Hematopoietic multipotent progenitor cell treated with erythropoietin and hydrocortisone succinate and interleukin-3 and kit ligand, for 4 days (in vitro differentiated cells): Measurements from ENCODE around the gene CLASP1.
A peak's percentile ranks its signal among the peaks of the same experiment; 100 is the strongest.
"Not testable (repeated sequence)": the region's sequence is repeated elsewhere in the genome, so short reads cannot be mapped to it uniquely, and the experiment has no call there.

Source experiments
- DNase-seq: peaks from one replicate; pipeline ENCODE4 v3.0.0-alpha.2; 2015

The CLASP1 gene

GRCh38 chr2:121659933-121660332 is 10.7 kb upstream of the CLASP1 start:
- no peak for DNase-seq

DNA sequence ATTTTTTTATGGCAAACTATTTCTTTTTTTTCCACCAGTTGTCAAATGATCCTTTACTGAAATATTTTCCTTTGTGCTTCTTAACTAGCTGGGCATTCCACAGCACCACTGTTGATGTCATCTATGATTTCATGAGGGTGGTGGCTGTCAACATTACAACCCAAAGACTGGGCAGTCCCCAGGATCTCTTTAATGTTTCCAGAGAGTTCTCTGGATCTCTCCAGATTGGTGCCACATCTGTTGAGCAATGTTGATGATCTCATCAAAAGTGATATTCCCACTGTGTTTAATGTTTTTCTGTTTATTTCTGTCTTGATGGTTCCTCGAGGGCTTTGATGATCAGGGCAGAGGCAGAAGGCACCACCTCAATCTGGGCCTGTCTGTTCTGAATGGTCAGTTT is 9.1 kb upstream of the CLASP1 start:
- not testable (repeated sequence) for DNase-seq

GRCh38 chr2:121653035-121653434 is 3.8 kb upstream of the CLASP1 start:
- DNase-seq = no peak

DNA sequence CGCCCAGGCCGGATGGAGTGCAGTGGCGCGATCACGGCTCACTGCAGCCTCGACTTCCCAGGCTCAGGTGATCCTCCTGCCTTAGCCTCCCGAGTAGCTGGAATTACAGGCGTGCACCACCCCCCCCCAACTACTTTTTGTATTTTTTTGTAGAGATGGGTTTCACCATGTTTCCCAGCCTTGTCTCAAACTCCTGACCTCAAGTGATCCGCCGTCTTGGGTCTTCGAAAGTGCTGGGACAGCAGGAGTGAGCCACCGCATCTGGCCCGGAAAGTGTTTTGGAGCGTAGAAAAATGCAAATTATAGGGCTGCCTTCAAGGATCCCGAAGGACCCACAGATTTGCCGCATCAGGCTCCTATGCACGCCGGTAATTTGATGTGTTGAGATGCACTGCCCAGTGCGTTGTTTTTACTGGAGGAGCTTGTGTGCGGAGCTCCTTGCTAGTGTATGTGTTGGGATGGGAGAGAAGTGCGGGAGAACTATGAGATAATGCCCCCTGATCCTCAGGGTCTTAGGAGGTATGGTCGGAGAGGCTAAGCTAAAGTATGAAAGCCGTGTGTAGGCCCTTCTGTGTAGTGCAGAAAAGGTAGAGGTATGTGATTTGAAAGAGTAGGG is 1.2 kb upstream of the CLASP1 start:
- peak; percentile 35 for DNase-seq

DNA sequence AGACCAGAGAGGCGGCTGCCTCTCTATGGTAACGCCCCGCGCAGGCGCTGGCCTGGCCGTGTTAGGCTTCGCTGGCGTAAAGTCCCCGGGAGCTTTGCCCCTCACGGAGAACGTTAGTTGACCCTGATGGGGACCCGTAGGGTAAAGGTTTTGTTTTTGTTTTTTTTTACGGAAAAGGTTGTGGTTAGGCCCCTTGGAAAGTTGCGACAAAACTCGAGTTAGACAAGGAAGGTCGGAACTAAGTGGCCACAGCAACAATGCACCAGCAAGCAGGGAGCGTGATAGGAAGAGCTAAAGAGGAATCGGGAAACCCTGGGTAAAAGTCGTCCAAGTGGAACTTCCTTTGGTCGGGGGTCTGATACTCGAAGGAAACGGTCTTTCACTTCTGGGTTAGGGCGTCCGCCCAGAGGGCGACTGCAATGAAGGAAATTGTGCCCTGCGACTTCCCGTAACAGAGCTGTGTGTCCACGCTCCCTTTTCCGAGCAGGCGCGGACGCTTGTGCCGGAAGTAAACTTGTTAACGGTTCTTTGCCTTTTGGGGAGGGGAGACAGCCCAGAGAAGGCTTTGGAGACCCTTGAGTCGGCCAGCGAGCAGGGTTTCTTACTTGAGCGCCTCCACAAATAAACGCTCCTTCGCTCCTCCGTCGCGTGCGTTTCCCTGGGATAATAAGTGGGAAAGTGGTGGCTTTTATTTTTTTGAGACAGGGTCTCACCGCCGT is 493 bp upstream of the CLASP1 start:
- DNase-seq = peak; percentile 99

GRCh38 chr2:121648206-121649148 is 785 bp downstream of the CLASP1 start:
- DNase-seq = peak; percentile 68

GRCh38 chr2:121647396-121647795 is 1.9 kb downstream of the CLASP1 start:
- no peak for DNase-seq

DNA sequence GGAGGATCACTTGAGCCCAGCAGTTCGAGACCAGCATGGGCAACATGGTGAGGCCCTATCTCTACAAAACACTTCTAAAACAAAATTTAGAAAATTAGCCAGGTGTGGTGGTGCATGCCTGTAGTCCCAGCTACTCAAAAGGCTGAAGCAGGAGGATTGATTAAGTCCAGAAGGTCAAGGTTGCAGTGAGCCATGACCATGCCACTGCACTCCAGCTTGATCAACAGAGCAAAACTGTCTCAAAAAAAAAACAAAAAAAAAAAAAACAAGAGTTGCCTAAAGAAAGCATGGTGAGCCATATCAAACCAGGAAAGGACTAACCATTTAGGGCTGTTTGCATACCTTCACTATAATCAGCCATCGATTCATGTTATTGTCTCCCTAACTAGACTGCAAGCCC is 4.5 kb downstream of the CLASP1 start:
- no peak for DNase-seq

DNA sequence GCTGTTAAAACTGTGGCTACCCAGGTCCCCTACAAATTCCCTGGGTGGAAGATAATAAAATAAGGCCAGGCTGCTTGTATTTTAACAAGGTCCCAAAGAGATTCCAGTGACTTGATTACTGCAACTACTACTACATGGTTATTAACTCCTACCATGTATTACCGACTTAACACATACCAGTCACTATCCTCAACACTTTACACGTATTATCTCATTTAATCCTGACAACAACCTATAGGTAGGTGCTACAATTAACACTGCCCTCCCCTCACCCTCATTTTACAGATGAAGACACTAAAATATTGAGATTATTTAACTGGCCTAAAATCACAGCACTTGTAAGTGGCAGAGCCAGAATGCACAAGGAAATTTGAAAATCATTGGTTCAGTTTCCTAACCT is 5.4 kb downstream of the CLASP1 start:
- DNase-seq = no peak

GRCh38 chr2:121640380-121641316 is 8.6 kb downstream of the CLASP1 start:
- DNase-seq = no peak

GRCh38 chr2:121639846-121640245 is 9.4 kb downstream of the CLASP1 start:
- DNase-seq = not testable (repeated sequence)

DNA sequence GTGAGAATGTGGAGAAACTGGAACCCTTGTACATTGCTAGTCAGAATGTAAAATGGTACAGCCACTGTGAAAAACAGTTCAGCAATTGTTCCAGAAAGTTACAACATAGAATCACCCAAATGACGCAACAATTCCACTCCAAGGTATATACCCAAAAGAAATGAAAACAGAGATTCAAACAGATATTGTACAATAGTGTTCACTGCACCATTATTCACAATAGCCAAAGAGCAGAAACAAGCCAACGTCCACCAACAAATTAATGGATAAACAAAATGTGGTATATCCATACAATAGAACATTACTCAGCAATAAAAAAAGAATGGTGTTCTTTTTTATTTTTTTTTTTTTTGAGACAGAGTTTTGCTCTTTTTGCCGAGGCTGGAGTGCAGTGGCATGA is 10.9 kb downstream of the CLASP1 start:
- no peak for DNase-seq

- peak; percentile 27 for DNase-seq
Observed at GRCh38 chr2:121635371-121635770, 13.9 kb downstream of the CLASP1 start.

DNA sequence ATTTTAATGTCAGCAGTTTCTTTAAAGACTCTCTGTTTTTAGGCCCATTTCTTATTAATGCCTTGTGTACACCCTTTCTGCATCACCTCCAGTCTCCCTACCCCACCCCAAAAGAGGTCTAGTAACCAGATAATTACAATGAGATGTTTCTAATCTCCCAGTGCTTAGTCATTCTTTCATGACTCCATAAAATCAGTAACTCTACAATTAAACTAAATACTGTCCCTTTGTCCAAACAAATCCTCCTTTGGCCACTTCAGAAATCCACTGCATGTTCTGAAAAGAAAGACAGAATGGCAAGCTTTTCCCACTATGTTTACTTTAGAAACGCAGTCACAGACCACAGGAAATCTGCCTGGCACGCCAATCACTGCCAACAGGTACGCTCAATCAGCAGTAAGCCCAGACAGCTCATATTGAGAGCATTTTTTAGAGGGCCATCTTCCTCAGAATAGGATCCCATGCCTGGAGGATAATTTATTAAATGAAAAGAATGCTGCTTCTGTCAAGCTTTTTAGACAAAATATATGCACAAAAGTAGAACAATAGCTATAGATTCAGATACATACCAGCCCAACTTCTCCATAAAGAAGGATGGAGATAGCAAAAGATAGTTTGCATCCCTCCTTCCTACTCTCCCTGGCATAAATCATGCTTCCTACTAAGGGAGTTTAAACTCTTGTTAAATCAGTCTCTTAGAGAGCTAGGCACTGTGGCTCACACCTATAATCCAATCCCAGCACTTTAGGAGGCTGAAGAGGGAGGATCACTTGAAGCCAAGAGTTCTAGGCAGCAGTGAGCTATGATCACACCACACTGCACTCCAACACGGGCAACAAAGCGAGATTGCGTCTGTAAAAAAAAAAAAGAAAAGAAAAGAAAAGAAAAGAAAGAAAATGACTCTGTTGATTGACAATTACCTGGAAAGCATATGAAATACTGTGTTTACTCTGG is 14.6 kb downstream of the CLASP1 start:
- DNase-seq = no peak

GRCh38 chr2:121633463-121633862 is 15.8 kb downstream of the CLASP1 start:
- DNase-seq = peak; percentile 12

- DNase-seq = peak; percentile 78
Observed at GRCh38 chr2:121627525-121628050, 21.7 kb downstream of the CLASP1 start.

DNA sequence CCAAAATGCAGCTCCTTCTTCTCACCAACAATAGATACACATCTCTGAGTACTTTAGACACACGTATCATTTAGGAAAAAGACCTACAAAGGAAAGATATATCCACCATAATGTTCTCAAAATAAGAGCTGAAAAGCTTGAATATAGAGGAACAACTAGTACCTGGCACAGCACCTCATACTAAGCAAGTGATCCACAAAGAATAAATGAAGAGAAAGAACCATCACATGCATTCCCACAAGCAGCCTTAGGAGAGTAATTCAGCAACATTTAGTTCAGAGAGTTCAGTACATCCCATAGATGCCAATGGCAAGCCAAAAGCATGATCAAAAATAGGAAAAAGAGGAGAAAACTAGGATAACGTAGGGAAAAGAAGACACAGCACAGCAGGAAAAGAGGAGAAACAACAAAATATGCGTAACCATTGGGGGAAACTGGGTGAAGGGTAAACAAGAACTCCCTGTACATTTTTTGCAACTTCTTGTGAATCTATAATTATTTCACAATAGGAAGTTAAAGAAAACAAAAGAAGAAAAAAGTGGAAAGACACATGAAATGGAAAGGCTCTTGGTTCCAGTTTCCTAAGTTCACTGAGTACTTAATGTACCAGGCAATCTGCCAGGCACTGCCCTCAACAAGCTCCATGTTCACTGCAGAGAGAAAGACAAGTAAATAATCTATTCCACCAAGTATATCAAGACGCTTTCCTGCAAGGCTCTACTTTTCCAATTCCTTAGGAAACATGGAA is 22.3 kb downstream of the CLASP1 start:
- DNase-seq = peak; percentile 53

- DNase-seq = no peak
Observed at GRCh38 chr2:121625953-121626352, 23.3 kb downstream of the CLASP1 start.

GRCh38 chr2:121617042-121617599 is 32.1 kb downstream of the CLASP1 start:
- no peak for DNase-seq

DNA sequence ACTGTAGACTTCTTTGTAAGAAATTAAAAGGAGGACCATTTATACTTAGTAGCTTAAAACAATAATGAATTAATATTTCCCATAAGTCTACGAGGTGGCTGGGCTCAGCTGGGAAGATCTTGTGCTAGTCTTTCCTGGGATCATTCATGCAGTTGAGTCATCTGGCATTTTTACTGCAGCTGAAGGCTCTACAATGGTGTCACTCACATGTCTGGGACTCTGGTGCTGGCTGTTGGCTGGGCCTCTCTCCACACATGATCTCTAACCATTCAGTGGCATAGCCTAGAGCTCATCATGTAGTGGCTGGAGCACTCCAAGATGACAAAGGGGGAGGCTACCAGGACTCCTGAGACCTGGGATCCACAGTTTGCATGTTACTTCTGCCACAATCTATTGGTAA is 35.5 kb downstream of the CLASP1 start:
- DNase-seq = no peak
